CD4-positive, alpha-beta T cell (primary cell): Measurements from ENCODE around the gene BAAT. TPM values are rescaled to one million over a fixed set of nuclear protein-coding genes. Genes with fewer than 3 reads are reported as not detected.

Experiments
- ATAC-seq: fragments of 200-7000 bp; cut with Tn5 transposase; one replicate; pipeline ENCODE4 v1.10.0; 2022; ENCODE audit warnings: mild to moderate bottlenecking; ENCODE audit not compliant: poor library complexity
- CTCF ChIA-PET: fragments of 350-600 bp; sonication (Branson Sonifier 250); formaldehyde crosslinking; loops from one replicate; lab custom pipeline; 2021; ENCODE audit warnings: antibody characterized with exemption, inconsistent platforms; lab: Charles Lee
- POLR2A ChIA-PET: fragments of 350-600 bp; sonication (Branson Sonifier 250); formaldehyde crosslinking; loops from one replicate; lab custom pipeline; 2021; ENCODE audit warnings: antibody characterized with exemption, inconsistent platforms; lab: Charles Lee
- DNase-seq, 14 experiments: peaks; one replicate each; pipeline ENCODE4 v3.0.0-alpha.2; 2013 to 2020; ENCODE audit warnings: mixed read lengths in 2 of 14
- H3K27ac ChIP-seq, 2 donors: one replicate each; pipeline versions ENCODE4 v1.5.1 to v1.7.0; 2013; ENCODE audit warnings: low read length in 2 of 2, low read depth in 1 of 2, mild to moderate bottlenecking in 1 of 2
- H3K27me3 ChIP-seq, 2 experiments: 1 replicate in 1 of 2; 2 replicates in 1 of 2; pipeline versions ENCODE4 v1.6.1 to v1.7.0; 2013; ENCODE audit warnings: low read length in 2 of 2, control low read depth in 1 of 2, mild to moderate bottlenecking in 1 of 2, moderate library complexity in 1 of 2; ENCODE audit not compliant: insufficient read depth in 2 of 2, control insufficient read depth in 1 of 2
- H3K36me3 ChIP-seq: one replicate; pipeline ENCODE4 v1.6.1; 2013; ENCODE audit warnings: low read length, control low read depth; ENCODE audit not compliant: insufficient read depth
- H3K4me1 ChIP-seq: one replicate; pipeline ENCODE4 v1.6.1; 2013; ENCODE audit warnings: low read length, control low read depth; ENCODE audit not compliant: insufficient read depth
- H3K4me3 ChIP-seq: one replicate; pipeline ENCODE4 v1.5.1; 2013; ENCODE audit warnings: mild to moderate bottlenecking, low read length, moderate library complexity
- H3K9me3 ChIP-seq, 2 experiments: 1 replicate in 1 of 2; 2 replicates in 1 of 2; pipeline versions ENCODE4 v1.6.1 to v1.7.0; 2013; ENCODE audit warnings: low read length in 2 of 2, mild to moderate bottlenecking in 2 of 2, control low read depth in 1 of 2, moderate library complexity in 1 of 2; ENCODE audit not compliant: control insufficient read depth in 1 of 2, insufficient read depth in 1 of 2
- H3K27ac Mint-ChIP-seq: one replicate; pipeline ENCODE4 v1.8.0; 2020; ENCODE audit warnings: mixed read lengths
- H3K27me3 Mint-ChIP-seq: one replicate; pipeline ENCODE4 v1.8.0; 2021; ENCODE audit warnings: mixed read lengths
- H3K36me3 Mint-ChIP-seq: one replicate; pipeline ENCODE4 v1.8.0; 2021; ENCODE audit warnings: low read depth, mixed read lengths
- H3K4me1 Mint-ChIP-seq: one replicate; pipeline ENCODE4 v1.8.0; 2021; ENCODE audit warnings: low read depth, mixed read lengths
- H3K4me3 Mint-ChIP-seq: one replicate; pipeline ENCODE4 v1.8.0; 2020; ENCODE audit warnings: mild to moderate bottlenecking, mixed read lengths
- H3K9me3 Mint-ChIP-seq: one replicate; pipeline ENCODE4 v1.8.0; 2020; ENCODE audit warnings: mixed read lengths
- intact Hi-C, 2 experiments: fragments of 100-400 bp; cut with DNase I in 1 of 2; cut with micrococcal nuclease in 1 of 2; formaldehyde crosslinking; loops; one replicate each; pipeline versions ENCODE4 v1.15.1 to v1.9.0; 2023 to 2025; cut with DNase I, micrococcal nuclease
- total RNA-seq, 174 experiments: library from RNA in 2 of 174; stranded (reverse) in 2 of 174; gene quantifications; one replicate each; pipeline ENCODE4 v1.2.3 and lab custom pipeline; 2021 to 2026
- TF ChIP-seq, protein P1 (sequence below): fragments of 200-600 bp; IDR thresholded peaks from one replicate; pipeline ENCODE4 v1.8.0; 2022; ENCODE audit warnings: antibody characterized with exemption, mild to moderate bottlenecking

BAAT gene
- total RNA-seq, 2 experiments from 2014 or later, result not detected

DNA sequence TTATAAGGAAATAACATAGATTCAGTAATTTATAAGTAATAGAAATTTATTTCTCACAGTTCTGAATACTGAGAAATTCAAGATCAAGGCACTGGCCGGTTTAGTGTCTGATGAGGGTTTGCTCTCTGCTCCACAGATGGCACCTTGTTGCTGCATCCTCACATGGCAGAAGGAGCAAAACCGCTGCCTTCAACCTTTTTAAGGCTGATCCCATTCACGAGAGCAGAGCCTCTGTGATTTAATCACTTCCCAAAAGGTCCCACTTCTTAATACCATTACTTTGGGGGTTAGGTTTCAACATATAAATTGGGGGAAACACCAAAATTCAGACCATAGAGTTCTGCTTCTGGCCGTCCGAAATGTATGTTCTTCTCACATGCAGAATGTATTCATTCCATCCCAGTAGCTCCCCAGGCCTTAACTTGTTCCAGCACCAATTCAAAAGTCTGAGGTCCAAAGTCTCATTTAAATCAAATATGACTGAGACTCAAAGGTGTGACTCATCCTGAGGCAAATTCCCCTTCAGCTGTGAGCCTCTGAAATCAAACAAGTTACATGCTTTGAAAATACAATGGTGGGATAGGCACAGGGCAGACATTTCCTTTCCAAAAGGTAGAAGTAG is 30.6 kb downstream of the BAAT start:
- no peaks in the 10 kb centered on the region for H3K4me1 ChIP-seq
- peaks cover 0 to 3% of the 10 kb centered on the region in 2 experiments for H3K9me3 ChIP-seq
- intact Hi-C loops, result no loop called here
- Mint-ChIP-seq H3K4me3 (no peak overlapping the region), H3K9me3 (no peaks in the 10 kb centered on the region), H3K27me3 (peaks cover 27% of the 10 kb centered on the region), H3K27ac (no peak overlapping the region), H3K4me1 (no peaks in the 10 kb centered on the region), H3K36me3 (no peaks in the 10 kb centered on the region)
- no peaks in the 10 kb centered on the region for H3K27me3 ChIP-seq
- CTCF ChIA-PET, result no interaction called here
- POLR2A ChIA-PET, result no interaction called here
- H3K27ac ChIP-seq, result no peak overlapping the region
- no peak overlapping the region for H3K4me3 ChIP-seq
- no peak for DNase-seq
- no peak for ATAC-seq
- H3K36me3 ChIP-seq, result no peaks in the 10 kb centered on the region
- TF ChIP-seq, protein P1, sequence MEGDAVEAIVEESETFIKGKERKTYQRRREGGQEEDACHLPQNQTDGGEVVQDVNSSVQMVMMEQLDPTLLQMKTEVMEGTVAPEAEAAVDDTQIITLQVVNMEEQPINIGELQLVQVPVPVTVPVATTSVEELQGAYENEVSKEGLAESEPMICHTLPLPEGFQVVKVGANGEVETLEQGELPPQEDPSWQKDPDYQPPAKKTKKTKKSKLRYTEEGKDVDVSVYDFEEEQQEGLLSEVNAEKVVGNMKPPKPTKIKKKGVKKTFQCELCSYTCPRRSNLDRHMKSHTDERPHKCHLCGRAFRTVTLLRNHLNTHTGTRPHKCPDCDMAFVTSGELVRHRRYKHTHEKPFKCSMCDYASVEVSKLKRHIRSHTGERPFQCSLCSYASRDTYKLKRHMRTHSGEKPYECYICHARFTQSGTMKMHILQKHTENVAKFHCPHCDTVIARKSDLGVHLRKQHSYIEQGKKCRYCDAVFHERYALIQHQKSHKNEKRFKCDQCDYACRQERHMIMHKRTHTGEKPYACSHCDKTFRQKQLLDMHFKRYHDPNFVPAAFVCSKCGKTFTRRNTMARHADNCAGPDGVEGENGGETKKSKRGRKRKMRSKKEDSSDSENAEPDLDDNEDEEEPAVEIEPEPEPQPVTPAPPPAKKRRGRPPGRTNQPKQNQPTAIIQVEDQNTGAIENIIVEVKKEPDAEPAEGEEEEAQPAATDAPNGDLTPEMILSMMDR, result no peak

DNA sequence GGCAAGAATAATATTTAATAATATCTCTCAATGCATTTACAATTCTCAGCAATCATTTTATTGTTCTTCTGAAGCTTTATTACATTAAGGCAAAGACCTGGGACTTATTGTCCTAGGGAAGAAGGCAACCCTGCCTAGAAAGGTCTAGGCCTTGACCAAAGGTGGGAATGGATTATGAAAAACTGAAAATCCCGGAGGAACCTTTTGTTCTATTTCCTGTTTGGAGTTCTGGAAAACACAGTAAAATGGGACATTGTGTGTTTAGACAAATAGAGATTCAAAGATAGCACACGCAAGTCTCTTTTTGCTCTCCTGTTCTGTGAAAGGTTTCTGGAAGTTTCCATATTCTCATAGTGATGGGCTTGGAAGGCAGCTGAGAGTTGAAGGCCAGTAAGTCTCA is 31.1 kb downstream of the BAAT start:
- H3K27me3 Mint-ChIP-seq, result peaks cover 27% of the 10 kb centered on the region
- ChIA-PET POLR2A (no interaction called here), CTCF (no interaction called here)
- Histone ChIP-seq H3K9me3 (peaks cover 0 to 3% of the 10 kb centered on the region in 2 experiments), H3K36me3 (no peaks in the 10 kb centered on the region), H3K4me3 (no peak overlapping the region), H3K4me1 (no peaks in the 10 kb centered on the region), H3K27me3 (no peaks in the 10 kb centered on the region), H3K27ac (no peak overlapping the region)
- DNase-seq (no peak), ATAC-seq (no peak)
- H3K36me3 Mint-ChIP-seq, result no peaks in the 10 kb centered on the region
- intact Hi-C loops, result no loop called here
- no peak overlapping the region for H3K27ac Mint-ChIP-seq
- no peaks in the 10 kb centered on the region for H3K9me3 Mint-ChIP-seq
- H3K4me3 Mint-ChIP-seq, result no peak overlapping the region
- TF ChIP-seq, protein P1, result no peak
- no peaks in the 10 kb centered on the region for H3K4me1 Mint-ChIP-seq

DNA sequence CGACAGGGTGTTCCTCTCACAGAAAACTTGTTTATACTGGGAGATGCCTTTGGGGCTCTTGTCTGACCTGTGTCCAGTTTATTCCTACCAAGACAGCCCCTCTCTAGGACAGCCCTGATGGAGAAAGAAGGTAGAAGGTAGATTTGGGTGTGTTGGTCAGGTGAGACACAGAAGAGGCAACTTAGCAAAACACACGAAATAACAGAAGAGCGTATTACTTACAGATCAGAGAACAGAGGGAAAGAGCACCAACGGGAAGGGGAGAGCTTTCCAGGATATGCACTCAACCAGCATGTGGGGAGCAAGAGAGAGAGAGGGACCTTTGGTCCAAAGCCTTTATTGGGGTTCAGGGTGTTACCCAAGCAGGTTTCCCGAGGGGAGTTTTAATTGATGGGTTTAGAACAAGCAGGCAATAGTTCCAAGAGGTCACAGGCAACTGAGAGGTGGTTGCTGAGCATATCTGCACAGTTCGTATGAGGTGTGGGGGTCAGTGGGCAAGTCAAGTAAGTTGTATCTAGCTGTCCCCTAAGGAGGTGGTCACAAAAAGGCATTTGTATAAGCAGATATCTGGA is 31.8 kb downstream of the BAAT start:
- no peaks in the 10 kb centered on the region for H3K36me3 Mint-ChIP-seq
- peaks cover 27% of the 10 kb centered on the region for H3K27me3 Mint-ChIP-seq

More for the DNA sequence above, 31.8 kb downstream of the BAAT start:
- no peak overlapping the region for H3K4me3 Mint-ChIP-seq
- no peaks in the 10 kb centered on the region for H3K4me1 Mint-ChIP-seq
- no peak for ATAC-seq
- no peaks in the 10 kb centered on the region for H3K27me3 ChIP-seq
- H3K36me3 ChIP-seq, result no peaks in the 10 kb centered on the region
- ChIA-PET POLR2A (no interaction called here), CTCF (no interaction called here)
- no peak overlapping the region for H3K4me3 ChIP-seq
- TF ChIP-seq, protein P1, result no peak
- no peak for DNase-seq
- peaks cover 0 to 3% of the 10 kb centered on the region in 2 experiments for H3K9me3 ChIP-seq
- no peak overlapping the region for H3K27ac ChIP-seq
- no peaks in the 10 kb centered on the region for H3K9me3 Mint-ChIP-seq
- intact Hi-C loops, result no loop called here
- no peaks in the 10 kb centered on the region for H3K4me1 ChIP-seq
- H3K27ac Mint-ChIP-seq, result no peak overlapping the region
